GM19238 (cell line): Measurements from ENCODE around the gene SOAT1.
A peak's percentile ranks its signal among the peaks of the same experiment; 100 is the strongest.
"Not testable (repeated sequence)": the region's sequence is repeated elsewhere in the genome, so short reads cannot be mapped to it uniquely, and the experiment has no call there.

Experiments
- DNase-seq: peaks from one replicate; pipeline ENCODE4 v3.0.0; 2011; ENCODE audit warnings: low spot score; ENCODE audit not compliant: insufficient read length

SOAT1 gene

DNA sequence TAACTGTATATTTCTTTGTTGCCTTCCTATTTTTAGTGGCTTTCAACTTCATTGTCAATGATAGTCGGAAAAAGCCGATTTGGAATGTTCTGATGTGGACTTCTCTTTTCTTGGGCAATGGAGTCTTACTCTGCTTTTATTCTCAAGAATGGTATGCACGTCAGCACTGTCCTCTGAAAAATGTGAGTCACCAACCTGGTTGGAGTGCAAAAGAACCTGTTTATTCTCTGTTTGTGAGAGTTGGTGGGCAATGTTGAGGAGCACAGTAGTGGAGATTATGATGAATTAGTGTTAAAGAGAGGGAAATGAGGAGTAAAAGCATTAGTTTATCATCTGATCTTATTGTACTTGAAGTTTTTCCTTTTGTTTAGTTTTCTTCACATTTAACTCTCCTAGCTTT lies 57.7 kb downstream of the SOAT1 start:
- no peak for DNase-seq

DNA sequence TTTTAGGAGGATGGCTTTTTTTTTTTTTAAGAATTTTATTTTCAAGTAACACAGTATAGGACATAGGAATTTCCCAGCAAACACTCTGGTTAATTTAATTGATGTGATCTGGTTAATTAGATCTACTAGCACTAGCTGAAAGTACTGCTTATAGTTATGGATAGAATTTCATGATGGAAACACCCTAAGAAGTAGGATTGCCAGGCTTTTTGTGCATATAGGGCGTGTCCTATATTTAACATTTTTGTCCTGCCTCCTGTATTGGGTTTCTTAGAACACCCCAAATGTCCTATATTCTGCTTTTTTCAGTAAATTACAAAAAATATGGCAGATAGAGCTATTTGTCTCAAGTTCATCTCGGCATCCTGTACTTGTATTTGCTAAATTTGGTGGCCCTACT lies 58.6 kb downstream of the SOAT1 start:
- no peak for DNase-seq

DNA sequence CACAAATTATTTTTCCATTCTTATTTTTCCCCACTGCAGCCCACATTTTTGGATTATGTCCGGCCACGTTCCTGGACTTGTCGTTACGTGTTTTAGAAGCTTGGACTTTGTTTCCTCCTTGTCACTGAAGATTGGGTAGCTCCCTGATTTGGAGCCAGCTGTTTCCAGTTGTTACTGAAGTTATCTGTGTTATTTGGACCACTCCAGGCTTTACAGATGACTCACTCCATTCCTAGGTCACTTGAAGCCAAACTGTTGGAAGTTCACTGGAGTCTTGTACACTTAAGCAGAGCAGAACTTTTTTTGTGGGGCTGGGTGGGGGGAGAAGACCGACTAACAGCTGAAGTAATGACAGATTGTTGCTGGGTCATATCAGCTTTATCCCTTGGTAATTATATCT lies 59.9 kb downstream of the SOAT1 start:
- DNase-seq, result no peak

DNA sequence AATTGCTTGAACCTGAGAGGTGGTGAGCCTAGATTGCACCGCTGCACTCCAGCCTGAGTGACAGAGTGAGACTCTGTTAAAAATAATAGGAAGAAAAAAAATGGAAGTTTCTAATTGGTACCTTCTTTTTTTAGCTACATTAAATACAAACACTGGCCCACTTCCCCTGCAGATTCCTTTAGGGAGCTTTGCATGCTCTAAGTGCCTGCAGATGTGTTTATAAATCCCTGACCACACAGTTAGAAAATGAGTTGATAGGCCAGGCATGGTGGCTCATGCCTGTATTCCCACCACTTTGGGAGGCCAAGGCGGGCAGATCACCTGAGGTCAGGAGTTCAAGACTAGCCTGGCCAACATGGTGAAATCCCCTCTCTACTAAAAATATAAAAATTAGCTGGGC lies 68.0 kb downstream of the SOAT1 start:
- DNase-seq, result not testable (repeated sequence)

DNA sequence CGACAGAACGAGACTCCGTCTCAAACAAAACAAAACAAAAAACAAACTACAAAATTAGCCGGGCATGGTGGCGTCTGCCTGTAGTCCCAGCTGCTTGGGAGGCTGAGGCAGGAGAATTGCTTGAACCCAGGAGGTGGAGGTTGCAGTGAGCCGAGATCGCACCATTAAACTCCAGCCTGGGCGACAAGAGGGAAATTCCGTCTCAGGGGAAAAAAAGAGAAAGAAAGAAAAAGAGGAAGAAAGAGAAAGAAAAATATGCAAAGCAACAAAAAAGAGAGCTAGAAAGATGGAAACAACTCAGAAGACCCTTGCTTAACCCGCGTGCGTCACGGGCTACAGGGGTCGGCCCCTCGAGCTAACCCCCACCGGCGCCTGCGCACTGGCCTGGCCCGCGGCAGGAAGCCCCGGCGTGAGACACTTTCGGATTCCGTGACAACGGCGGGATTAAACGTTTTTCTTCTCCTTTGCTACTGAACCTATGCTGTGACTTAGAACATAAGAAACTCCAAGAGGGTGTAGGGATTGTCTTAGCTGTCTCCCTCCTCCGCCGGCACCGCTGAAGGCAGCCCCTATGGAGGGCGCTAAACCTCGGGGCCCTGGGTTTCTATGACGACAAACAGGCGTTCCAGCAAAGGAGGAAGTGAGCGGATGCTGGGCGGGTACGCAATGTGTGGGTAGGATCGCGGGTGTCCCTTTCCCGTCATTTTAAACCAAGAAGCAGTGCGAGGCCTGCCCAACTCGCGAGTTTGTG lies 71.9 kb downstream of the SOAT1 start, which contains the start of gene AXDND1:
Gene AXDND1, plus strand, starts transcription at position 630 of the 751 bp plus-strand sequence. CDS start 539 bp downstream, outside the sequence.
- peak; percentile 68 for DNase-seq

DNA sequence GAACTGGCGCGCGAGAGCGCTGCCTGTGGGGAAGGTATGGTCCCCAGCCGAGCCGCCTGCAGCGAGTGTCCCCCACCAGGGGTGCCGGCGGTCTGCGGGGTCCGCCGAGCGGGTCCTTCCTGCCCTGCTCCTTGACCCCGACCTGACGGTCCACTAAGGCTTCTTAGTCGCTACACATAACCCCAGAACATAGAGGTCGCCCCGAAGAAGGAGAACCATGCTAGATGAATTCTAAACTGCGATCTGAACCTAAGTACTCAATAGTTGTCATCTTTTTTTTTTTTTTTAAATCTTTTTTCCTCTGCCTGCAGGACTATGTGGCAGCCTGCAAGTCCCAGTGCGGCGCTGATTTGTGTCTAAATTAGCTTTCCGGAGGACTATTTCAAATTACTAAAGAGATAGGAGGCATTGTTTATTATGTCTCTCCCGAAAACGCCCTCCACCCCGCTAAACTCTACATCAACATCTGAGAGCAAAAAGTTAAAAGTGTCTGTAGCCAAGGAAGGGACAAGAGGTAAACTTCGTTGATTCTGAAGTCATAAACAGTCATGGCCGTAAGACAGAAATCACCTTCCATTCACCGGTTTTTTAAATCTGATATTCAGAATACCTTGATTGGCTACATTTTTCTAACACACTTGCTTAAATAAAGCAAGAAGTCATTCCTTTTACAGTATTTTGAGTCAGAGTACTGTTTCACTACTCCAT lies 72.7 kb downstream of the SOAT1 start:
- no peak for DNase-seq

DNA sequence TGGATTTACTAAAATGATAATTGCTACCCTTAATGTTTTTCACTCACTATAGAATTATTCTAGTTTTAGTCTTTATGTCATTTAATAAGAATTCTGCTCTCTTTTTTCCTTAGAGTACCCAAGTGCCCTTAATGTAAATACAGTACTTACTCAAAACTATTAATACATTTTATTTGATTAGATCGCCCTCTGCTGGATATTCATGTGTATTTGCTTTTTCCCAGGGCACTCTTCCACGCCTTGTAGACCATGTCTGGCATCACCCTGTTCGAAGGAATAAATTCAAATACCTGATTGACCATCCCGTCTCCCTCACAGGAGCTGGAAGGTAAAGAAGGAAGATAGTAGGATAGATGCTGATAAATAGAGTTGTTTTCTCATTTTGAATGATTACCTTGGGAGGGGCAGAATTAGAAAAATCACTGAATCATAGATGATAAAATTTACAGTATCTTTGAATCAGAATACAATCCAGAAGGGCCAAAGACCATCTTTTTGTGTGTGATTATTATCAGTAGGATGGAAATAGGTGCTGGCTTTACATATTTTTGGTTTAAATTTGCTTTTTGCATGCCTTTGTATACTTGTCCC lies 76.2 kb downstream of the SOAT1 start:
- peak; percentile 21 for DNase-seq

DNA sequence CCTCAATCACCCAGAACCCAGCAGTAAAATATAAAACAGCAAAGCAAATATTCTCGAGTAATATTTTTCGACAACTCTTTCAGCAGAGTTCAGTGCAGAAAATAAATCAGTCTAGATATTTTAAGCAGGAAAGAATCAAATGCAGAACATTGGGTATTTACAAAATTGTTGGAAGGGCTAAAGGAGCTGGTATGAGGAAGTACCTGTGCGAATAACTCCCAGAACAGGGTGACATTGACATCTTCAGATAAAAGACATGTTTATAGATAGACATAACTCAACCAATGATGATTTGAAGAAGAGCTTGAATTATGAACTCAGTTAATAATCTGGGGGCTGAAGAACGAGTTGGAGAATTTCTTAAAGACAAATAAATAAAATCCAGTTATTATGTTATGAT lies 78.6 kb downstream of the SOAT1 start:
- no peak for DNase-seq

DNA sequence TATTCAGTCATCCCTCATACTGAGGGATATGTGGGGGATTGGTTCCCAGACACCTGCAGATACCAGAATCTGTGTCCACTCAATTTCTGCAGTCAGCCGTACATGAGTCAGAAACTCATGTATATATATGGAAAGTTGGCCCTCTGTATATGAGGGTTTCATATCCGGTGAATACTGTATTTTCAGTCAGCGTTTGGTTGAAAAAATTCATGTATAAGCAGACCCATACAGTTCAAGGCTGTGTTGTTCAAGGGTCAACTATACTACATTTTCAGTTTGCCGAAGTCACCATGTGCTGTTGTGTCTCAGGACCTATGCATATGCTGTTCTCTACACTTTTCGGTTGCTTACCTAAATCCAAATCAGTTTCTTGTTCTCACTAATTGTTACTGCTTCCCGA lies 82.6 kb downstream of the SOAT1 start:
- DNase-seq, result no peak

DNA sequence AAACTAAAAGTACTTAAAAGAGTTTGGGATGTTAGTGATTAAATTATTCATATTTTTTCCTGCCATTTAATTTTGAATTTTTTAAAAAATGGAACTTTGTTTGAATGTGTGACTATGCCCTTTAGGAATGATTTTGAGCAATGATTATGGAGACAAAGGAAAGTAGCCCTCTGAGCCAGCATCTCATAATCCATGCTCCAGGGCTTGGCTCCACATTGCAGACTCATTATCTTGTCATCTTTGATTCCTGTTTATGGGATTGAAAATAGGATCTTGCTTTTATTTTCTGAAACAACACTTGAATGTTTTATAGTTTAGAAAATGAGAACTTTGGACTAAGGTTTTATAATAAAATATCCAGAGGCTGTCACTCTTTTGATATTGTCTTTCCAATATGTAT lies 86.7 kb downstream of the SOAT1 start:
- no peak for DNase-seq

DNA sequence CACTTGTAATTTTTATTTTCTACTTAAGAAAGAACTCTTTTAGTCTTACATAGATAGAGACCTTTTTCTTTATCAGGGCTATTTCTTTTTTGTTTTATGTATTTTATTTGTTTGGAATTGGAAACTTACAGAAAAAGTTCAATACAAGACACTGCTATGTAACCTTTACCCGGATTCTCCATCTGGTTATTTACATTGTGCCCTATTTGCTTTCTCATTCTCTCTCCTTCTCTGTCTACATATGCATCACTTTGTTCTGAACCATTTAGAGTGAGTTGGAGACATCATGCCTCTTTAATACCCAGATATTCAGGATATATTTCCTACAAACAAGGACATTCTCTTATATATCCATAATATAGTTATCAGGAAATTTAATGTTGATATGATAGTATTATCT lies 90.4 kb downstream of the SOAT1 start:
- no peak for DNase-seq

DNA sequence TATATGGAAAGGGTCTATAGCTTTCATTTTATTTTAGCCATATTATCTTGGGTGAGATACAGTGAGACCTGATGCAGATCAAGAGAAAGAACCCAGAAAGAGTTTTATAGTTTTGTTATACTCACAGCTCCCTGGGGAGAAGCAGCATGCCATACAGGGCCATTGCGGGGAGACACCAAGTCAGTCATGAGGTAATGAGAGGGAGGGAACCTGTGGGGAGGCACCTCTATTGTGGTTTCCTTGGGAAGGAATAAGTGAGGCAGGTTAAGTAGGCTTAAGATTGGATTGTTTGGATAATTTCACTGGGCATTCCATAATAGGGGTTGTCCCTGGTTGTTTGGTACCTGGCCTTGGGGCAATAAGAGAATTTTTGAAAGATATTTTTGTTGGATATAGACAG lies 91.9 kb downstream of the SOAT1 start:
- DNase-seq, result no peak

DNA sequence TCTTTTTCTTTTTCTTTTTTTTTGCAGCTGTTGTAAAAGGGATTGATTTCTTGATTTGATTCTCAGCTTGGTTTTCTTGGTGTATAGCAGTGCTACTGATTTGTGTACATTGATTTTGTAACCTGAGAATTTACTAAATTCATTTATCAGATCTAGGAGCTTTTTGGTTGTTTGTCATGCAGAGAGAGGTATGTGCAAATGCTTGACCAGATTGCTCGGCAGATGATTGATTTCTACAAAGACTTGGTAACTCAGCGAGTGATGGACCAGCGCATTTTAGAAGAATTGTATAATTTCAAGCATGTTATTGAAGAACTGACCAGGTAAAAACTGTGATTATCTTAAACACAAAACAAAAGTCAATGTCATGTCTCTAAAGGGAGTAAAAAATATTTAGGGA lies 100.1 kb downstream of the SOAT1 start:
- DNase-seq, result no peak

DNA sequence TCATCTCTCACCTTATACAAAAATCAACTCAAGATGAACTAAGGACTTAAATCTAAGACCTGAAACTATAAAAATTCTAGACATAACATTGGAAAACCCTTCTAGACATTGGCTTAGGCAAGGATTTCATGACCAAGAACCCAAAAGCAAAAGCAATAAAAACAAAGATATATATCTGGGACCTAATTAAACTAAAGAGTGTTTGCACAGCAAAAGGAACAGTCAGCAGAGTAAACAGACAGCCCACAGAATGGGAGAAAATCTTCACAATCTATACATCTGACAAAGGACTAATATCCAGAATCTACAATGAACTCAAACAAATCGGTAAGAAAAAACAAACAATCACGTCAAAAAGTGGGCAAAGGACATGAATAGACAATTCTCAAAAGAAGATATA lies 105.8 kb downstream of the SOAT1 start:
- DNase-seq, result not testable (repeated sequence)
